HG02571 (cell line): ENCODE results near the gene ATP11C.

Experiments used
- ATAC-seq: cut with Tn5 transposase; IDR thresholded peaks from one replicate; pipeline ENCODE4 v1.9.1; 2021; ENCODE audit warnings: mild to moderate bottlenecking, moderate library complexity; ENCODE audit not compliant: unreplicated experiment

ATP11C gene

DNA sequence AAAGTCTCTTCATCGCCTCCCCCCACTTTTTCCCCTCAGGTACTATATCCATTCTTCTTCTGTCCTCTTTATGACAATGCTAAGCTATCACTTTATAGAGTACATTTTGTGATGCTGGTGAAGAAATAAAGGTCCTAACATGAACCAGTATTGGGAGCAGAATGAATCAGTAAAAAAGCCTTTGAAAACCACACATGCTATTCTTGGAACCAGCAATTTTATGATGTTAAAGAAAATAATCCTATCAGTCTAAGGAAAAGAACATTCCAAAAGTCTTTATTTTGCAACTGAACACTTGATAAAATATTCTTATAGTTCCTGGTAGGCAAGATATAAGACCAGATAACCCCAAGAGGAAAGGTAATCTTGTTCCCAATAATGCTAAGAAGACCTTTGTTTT, 117.1 kb downstream of the ATP11C start:
- no peak for ATAC-seq

DNA sequence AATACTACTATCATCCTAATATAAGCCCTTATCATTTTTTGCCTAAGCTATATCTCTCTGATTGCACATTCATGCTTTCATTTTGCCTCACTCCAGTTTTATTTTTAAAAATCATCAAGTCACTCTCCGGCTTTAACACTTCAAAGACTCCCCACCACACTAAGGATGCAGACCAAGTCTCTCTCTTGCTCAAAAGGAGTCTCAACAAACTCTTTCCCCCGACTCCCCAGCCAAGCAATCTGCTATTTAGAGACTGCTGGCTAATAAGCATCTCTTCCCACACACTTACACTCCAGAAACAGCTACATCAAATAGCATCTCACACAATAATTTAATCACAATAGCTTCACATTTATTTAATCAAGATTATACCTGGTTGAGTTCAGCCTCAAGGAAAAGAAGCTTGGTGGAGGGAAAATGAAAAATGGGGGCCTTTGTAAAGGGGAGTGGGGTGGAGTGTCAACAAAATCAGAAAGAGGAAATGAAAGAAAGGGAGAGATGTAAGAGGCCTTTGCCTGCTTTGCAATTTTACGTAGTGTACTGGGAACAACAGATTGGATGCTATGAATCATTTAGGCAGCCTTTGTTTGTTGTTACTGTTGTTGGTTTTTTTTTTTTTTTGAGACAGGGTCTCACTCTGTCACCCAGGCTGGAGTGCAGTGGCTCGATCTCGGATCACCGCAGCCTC, 120.8 kb downstream of the ATP11C start:
- peak; percentile 53 for ATAC-seq

DNA sequence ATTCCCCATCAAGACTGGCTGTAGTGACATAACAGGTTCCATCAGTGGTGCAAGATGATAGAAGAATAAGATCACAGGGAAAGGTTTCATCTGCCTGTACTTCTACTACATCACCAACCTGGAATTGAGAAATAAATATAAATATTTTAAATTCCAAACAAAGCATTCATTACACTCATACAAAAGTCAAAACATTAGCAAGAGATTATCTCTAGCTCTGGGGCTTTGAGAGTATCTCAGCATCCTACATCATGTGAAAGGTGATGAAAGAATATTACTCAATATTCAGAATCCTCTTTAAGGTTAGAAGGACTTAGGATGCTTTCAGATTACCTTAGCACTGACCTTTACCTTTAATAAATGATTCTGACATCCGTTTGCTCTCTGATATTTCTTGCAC, 128.4 kb downstream of the ATP11C start:
- ATAC-seq: no peak

DNA sequence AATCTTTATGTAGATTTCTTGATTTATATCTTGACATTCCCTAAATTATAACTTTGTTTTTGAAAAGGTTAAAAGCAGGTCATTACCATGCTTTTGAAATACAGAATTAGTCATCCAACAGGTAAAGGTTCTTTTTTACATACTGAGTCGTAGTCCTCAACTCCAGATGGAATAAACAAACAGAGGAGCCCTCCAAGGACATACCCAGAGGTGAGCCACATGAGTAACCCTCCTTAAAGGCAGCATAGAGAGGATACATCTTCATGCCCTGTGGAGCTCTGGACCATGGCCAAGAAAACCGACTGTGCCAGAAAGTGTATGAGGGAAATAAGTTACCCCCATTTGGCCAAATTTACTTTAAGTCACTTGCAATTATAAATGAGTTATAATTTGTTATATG, 129.6 kb downstream of the ATP11C start:
- ATAC-seq: no peak

DNA sequence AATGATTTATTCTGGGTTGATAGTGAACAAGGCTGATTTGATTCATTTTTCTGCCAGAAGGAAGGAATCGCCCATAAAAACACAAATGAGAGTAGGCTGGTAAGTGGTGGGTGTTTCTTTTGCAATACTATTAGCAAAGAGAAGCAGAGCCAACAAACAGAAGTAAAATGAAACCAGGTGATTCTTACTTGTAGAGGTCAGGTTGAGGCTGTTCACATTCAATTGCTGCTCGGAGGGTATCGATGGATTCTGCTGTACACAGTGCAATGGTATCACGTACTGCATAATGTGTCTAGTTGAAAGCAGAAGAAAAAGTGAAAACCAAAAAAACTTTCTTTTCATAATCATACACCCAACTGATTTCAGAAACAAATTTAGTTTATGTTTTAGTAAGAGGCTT, 130.8 kb downstream of the ATP11C start:
- ATAC-seq: no peak

DNA sequence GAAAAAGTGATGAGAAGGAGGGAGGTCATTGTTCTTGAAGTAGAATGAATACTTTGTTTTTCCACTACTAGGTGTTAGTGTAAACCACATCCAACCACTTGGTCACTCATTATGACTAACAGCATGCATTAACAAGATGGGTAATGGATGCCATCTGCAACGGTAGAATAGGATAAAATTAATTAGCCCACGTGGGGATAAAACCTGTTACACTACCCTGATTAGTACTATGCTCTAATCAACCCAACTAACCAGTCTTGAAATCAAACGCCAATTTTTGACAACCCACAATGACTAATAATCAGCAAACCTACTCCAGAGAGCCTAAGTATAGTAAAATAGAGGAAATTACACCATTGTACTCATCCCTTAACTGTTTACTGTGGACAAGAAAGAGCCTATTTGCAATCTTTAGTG, 131.4 kb downstream of the ATP11C start:
- no peak for ATAC-seq

DNA sequence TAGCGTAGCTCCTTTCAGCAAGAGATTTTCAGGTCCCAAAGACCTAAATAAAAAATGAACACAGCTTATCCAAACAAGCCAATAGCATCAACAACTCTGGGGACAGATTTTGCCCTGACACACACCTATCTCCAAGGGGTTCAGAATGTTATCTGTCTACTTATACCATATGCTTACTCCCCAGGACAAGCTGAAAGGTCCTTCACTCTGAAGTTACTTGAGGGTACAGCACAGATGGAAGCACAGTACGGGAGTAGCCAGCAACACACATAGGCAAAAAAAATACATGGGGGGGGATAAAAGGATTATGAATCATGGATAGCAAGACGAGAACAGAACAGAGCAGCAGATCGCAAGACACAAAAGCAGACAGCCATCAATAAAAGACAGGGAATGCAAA, 134.2 kb downstream of the ATP11C start:
- no peak for ATAC-seq

DNA sequence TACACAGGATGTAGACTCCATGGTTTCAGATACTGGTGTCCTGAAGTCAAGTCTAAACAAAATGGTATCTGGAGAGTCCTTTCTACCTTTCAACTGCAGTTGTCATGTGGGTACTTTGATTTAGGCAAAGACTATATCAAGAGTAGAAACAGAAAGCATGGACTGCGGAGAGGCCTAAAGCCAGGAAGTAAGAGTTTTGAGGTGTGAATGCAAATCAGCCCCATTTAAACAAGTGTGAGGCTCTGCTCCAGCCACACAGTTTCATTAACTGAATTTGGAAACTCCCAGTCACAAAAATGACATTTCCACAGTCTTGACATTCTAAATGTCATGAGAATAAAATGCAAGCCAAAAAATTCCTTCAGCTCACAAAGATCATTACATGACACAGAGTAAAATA, 137.7 kb downstream of the ATP11C start:
- peak; percentile 97 for ATAC-seq

DNA sequence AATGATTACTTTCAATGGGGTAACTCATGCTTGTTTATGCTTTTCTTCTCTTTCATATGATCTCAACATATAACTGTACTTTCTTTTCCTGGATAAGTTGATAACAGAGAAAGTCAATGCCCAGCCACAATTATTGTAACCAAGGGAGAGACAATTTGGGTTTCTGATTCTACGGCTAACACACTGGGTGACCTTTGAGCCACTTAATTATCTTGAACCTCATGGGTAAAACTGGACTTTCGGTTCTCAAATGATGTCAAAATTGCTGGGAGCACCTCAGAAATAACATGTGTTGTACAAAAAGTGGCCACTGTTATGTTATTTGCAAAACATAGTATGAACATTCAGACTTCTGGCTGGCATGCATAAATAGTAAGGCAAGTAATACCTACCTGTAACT, 145.3 kb downstream of the ATP11C start:
- ATAC-seq: no peak

DNA sequence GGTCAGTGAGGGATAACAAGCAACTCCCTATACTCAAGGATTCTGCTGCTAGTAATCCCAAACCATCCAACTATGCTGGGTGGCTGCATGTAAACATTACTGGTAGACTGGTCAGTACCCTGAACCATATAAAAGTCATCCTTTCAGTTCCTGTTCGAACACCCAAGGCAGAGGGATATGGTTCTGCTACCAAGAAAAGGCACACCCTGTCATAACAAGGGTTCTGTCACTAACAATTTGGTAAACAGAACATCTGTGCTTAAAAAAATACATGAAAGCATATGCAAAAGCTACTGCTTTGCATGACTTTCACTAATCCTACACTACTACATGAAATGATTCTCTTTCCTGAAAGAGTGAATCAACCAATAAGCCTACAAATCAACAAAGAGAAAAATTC, 148.0 kb downstream of the ATP11C start:
- ATAC-seq: peak; percentile 87

DNA sequence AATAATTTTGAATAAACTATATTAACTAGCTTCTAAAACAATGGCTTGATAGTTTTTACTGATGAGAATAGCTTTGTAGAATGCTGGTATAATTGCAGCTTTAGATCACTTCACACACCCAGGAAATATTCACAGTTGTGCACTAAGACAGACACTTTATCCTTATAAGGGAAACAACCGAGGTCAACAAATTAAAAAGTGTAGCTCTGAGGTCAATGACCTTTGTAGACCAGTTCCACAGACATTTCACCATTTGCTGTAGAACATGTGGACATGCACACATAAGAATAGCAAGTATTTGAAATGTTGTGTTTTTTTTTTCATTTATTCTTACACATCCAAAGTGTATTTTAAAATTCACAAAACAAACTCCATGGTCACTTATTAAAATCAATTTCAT, 148.9 kb downstream of the ATP11C start:
- no peak for ATAC-seq

DNA sequence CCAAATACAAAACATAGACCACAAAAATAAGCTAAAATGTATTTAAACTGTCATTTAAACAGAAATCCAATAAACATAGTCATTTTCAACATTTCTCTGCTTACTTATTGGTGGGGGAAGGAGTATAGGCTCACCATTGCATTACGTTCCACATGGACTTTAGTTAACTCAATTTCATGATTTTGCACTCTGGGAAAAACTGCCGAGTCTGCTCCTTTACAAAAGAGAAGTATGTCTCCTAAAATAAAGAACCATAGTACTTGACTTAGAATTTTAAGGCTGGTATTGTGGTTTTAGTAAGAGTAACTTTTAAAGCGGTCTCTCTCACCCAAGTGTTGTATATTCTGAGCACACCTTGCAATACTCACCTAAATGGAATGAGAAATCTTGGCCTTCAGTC, 149.8 kb downstream of the ATP11C start:
- no peak for ATAC-seq

DNA sequence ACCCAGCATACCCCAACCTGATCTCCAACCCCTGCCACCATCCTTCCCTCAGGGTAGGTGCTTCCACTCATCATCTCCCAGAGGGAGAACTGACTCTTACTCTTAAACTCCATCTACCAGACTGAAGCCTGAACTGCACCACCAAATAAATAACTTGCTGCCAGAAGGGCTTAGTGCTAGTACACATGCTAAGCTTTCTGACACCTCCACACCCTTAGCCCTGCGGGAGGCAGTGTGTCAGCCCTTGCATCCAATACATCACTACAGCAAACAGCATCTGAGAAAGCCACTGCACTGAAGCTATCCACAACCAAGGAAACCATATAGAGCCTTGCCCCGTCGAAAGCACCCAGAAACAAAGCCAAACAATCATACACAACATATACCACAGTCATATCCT, 156.3 kb downstream of the ATP11C start:
- no peak for ATAC-seq

DNA sequence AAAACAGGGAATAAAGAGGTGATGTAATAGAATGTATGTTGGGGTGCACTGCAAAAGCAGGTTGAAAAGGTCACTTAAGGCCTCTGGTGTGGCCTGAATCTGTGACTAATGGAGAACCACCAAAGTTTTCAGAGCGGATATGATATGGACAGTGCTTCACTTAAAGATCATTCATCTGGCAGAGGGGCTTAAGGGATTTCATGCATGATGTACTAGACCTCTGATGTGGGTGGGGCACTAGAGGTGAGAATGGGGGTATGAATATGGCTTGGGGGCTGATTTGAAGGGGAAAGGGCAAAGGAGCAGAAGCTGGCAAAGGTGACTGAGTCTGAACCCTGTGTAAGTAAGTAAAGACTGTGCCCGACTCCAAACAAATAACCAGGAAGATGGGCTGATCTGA, 162.5 kb downstream of the ATP11C start:
- ATAC-seq: no peak

DNA sequence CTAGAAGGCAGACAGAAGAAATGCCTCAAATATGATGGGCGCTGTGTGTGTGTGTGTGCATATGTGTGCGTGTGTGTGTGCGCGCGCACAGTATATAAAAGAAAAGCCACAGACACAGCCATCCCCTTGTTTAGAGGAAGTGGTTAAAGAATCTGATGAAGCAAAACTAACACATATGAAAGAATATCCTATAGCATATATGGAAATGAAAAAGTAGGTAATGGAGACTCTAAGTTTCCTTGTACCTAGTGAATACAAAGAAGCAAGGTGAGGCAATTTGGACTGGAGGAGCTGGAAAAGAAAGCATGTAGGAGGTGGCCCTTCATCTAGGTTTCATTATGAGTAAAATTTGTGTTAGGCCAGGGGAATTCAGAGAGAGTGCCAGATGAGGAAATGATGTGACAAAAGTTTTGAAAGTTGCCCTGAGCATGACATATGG, 166.3 kb downstream of the ATP11C start:
- ATAC-seq: no peak

DNA sequence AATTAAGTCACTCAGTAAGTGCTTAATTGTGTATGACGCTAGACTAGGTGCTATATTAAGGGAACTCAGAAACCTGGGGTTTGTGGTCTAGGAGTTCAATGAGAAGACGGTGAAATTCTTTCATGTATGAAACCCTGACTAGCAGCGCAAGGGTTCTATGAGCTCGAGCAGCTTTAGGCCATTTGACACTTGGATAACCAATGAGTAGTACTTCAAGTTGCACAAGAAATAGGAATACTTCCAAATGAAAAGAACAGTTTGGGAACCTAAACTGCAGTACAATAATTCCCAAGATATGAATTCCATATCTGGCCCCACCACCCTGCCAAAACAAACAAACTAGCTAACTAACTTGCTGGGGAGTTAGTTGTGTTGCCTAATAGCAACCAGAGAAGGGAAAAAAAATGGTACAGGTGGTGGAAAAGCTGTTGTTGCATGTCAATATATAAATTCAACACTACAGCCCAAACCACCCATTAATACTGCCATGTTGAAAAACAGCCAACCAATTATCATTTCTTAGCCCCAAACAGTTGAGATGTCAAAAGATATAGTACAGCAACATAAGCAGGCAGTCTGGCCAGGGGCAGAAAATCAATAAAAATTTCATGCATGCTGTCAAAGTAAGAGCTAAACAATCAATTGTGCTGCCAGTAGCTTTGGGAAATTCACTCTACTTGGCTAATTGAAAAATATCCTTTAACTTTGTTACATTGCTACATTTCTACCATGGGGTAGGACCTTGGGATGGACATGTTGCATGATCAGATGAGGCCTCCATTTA, 170.3 kb downstream of the ATP11C start:
- ATAC-seq: no peak

DNA sequence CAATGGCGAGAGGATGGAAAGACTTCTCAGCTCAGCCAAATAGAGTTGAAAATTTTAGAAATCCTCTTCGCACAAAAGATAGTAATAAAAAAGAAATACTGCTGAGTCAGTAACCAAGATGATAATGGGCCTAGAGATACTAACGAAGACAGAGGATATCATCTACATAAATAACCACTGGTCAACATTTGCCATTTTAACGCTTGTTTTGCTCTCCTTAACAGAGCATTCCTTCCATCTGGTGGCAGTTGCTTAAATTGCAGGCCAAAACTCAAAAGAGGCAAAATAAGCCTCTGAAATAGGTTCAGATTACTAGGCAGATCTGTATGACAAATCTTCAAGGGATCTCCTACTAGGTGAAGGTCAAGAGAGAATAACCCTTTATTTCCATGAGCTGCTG, 173.2 kb downstream of the ATP11C start:
- no peak for ATAC-seq

DNA sequence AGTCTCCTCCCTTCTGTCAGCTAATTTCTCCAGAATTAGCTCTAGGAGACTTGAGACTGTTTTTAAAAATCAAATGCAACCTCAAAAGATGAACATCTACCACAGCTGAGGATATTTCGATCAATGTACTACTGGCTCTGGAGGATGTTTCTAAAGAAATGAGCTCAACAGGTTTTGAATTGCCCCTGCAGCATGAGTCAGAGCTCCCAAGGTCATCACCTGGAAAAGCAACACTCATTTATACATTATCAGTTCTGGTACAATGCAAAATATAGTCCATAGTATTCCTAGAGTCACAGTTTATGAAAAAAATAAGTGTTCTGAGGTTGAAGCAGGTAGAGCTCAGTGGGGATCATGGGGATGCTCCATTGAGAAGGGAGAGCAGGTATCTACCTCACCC, 174.0 kb downstream of the ATP11C start:
- no peak for ATAC-seq

DNA sequence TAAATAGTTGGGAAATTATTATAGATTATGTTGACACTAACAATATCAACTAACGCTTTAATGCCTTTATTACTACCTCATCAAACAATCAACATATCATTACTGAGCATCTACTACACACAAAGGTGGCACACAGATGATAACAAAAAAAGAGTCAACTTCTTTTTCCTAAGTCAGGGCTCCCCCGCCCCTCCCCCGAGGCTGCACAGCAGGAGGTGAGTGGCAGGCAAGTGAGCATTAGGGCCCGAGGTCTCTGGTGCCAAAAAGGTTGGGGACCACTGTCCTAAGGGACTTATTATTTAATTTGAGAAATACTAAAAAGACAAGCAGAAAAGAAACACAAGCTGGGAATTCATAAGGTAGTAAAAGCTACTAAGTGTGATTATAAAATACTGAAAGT, 174.6 kb downstream of the ATP11C start:
- ATAC-seq: no peak

DNA sequence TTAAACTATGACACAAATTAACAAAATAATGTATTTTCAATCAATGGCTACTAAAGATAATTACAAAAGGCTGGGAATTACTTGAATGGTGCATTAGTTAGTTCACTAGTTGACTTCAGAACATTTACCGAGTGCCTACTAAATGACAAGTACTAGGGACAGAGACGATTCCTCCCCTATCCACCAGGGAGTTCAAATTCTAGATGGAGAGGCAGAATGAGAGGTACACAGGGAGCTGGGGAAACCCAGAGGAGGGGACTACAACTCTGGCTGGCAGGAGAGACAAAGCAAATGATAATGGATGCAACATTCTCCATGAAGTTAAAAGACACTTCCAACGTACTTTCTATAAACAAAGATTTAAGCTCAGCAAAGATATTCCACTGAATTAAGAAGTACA, 181.8 kb downstream of the ATP11C start:
- ATAC-seq: no peak

DNA sequence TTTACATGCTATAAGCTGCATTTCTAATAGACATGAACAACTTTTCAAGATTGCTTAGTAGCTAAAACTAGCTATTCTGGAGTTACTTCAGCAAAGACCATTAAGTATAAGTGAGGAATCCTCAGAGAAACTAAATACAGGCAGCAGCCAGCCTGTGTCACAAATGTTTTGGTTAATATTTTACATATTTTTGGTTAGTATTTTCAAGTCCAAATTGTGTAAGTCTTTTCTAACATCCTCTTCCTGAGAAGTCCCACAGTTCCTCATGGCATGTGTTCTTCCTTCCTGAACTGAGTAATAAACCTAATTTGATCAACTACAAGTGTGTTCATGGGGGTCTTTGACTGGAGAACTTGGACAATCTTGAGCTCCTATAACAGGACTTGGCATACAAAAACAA, 182.5 kb downstream of the ATP11C start:
- no peak for ATAC-seq

DNA sequence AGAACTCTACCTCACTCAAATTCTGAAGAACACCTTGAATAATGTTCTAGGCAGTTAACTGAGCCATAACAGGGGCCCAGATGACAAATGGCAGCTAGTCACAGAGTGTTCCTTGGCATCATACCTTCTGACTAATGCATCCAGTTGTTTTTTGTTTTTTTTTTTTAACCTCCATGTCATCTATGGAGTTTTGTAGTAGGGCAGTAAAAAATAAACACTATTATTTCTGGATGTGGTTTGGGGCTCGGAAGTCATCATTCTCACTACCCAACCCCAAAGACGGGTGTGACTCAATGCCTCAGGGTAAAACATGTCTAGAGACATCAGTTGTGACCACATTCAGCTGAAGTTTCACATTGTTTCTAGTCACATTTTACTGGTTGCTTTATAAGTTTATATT, 193.7 kb downstream of the ATP11C start:
- peak; percentile 61 for ATAC-seq

DNA sequence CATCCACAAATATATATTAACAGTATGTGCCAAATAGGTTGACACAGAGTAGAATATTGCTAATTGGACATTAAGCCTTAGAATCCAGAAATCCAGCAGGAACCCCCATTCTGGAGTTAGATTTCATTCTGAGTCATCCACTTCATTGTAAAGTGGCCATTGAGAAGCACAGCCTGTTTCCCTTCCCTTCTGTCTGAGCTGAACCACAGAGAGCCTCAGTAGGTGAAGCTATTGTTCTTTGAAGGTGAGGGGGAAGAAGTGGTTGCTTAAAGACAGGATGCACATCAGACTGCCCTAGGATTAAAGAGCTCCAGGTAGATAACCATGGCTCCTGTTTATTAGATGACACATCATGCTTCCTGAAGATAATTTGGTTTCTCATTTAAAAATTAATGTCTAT, 194.3 kb downstream of the ATP11C start:
- ATAC-seq: no peak
